Skeletal muscle tissue (tissue), 4 donors: ENCODE data around the gene PDE11A. TPM values are rescaled to one million over a fixed set of nuclear protein-coding genes. Genes with fewer than 3 reads are reported as not detected.

Experiments
- H3K27ac ChIP-seq: one replicate; pipeline ENCODE4 v1.7.0; 2013; ENCODE audit warnings: mild to moderate bottlenecking, low read depth, low read length, inconsistent platforms
- H3K27me3 ChIP-seq, 3 donors: one replicate each; pipeline ENCODE4 v1.7.0; 2013; ENCODE audit warnings: low read length in 3 of 3; ENCODE audit not compliant: control insufficient read depth in 3 of 3, insufficient read depth in 3 of 3
- H3K36me3 ChIP-seq, 3 donors: one replicate each; pipeline ENCODE4 v1.7.0; 2013; ENCODE audit warnings: low read length in 3 of 3; ENCODE audit not compliant: control insufficient read depth in 3 of 3, insufficient read depth in 3 of 3
- H3K4me1 ChIP-seq, 3 donors: one replicate each; pipeline ENCODE4 v1.7.0; 2013; ENCODE audit warnings: low read length in 3 of 3, mild to moderate bottlenecking in 3 of 3; ENCODE audit not compliant: control insufficient read depth in 3 of 3, insufficient read depth in 3 of 3
- H3K4me3 ChIP-seq, 3 donors: one replicate each; pipeline ENCODE4 v1.7.0; 2013; ENCODE audit warnings: low read length in 3 of 3
- H3K9ac ChIP-seq, 3 donors: one replicate each; pipeline ENCODE4 v1.7.0; 2013; ENCODE audit warnings: low read length in 3 of 3, mild to moderate bottlenecking in 3 of 3, moderate library complexity in 2 of 3, low read depth in 1 of 3
- H3K9me3 ChIP-seq, 3 donors: one replicate each; pipeline ENCODE4 v1.7.0; 2013; ENCODE audit warnings: low read length in 3 of 3; ENCODE audit not compliant: control insufficient read depth in 3 of 3
- total RNA-seq: library from RNA; depleted of rRNA; stranded (reverse); fragments of >200 nt; gene quantifications from one replicate; pipeline ENCODE4 v1.2.3, GENCODE V29; 2014
- donor health status: Osteomylitis.

The PDE11A gene
- total RNA-seq, 1 donor from 2014 or later: 1.0 TPM

- Histone ChIP-seq H3K9me3 (no peaks in the 10 kb centered on the region), H3K9ac (no peak overlapping the region), H3K4me1 (no peaks in the 10 kb centered on the region), H3K36me3 (no peaks in the 10 kb centered on the region), H3K27ac (no peak overlapping the region), H3K4me3 (no peak overlapping the region), H3K27me3 (no peaks in the 10 kb centered on the region)
Measured at GRCh38 chr2:178016612-178017011, 56.0 kb downstream of the PDE11A start.

GRCh38 chr2:178012639-178013038 is 59.9 kb downstream of the PDE11A start:
- no peak overlapping the region for H3K9ac ChIP-seq
- no peak overlapping the region for H3K27ac ChIP-seq
- H3K36me3 ChIP-seq: no peaks in the 10 kb centered on the region
- no peaks in the 10 kb centered on the region for H3K9me3 ChIP-seq
- H3K27me3 ChIP-seq: no peaks in the 10 kb centered on the region
- no peak overlapping the region for H3K4me3 ChIP-seq
- no peaks in the 10 kb centered on the region for H3K4me1 ChIP-seq

GRCh38 chr2:178009813-178010212 is 62.8 kb downstream of the PDE11A start:
- Histone ChIP-seq H3K4me1 (no peaks in the 10 kb centered on the region), H3K4me3 (no peak overlapping the region), H3K9ac (no peak overlapping the region), H3K36me3 (no peaks in the 10 kb centered on the region), H3K27ac (no peak overlapping the region), H3K9me3 (no peaks in the 10 kb centered on the region), H3K27me3 (no peaks in the 10 kb centered on the region)

- no peaks in the 10 kb centered on the region for H3K36me3 ChIP-seq
- H3K27me3 ChIP-seq: no peaks in the 10 kb centered on the region
- no peak overlapping the region for H3K9ac ChIP-seq
- H3K9me3 ChIP-seq: no peaks in the 10 kb centered on the region
- H3K4me1 ChIP-seq: no peaks in the 10 kb centered on the region
- H3K27ac ChIP-seq: no peak overlapping the region
- no peak overlapping the region for H3K4me3 ChIP-seq
Measured at GRCh38 chr2:178008636-178009289, 63.8 kb downstream of the PDE11A start.

- no peaks in the 10 kb centered on the region for H3K9me3 ChIP-seq
- H3K27ac ChIP-seq: no peak overlapping the region
- H3K9ac ChIP-seq: no peak overlapping the region
- H3K4me3 ChIP-seq: no peak overlapping the region
- H3K27me3 ChIP-seq: no peaks in the 10 kb centered on the region
- H3K4me1 ChIP-seq: no peaks in the 10 kb centered on the region
- no peaks in the 10 kb centered on the region for H3K36me3 ChIP-seq
Measured at GRCh38 chr2:178006710-178007109, 65.9 kb downstream of the PDE11A start.

GRCh38 chr2:178005756-178006155 is 66.8 kb downstream of the PDE11A start:
- Histone ChIP-seq H3K9me3 (no peaks in the 10 kb centered on the region), H3K4me1 (no peaks in the 10 kb centered on the region), H3K27me3 (no peaks in the 10 kb centered on the region), H3K36me3 (no peaks in the 10 kb centered on the region), H3K9ac (no peak overlapping the region), H3K27ac (no peak overlapping the region), H3K4me3 (no peak overlapping the region)

- no peak overlapping the region for H3K9ac ChIP-seq
- H3K9me3 ChIP-seq: no peaks in the 10 kb centered on the region
- H3K27ac ChIP-seq: no peak overlapping the region
- H3K36me3 ChIP-seq: no peaks in the 10 kb centered on the region
- H3K4me1 ChIP-seq: no peaks in the 10 kb centered on the region
- no peak overlapping the region for H3K4me3 ChIP-seq
- no peaks in the 10 kb centered on the region for H3K27me3 ChIP-seq
Measured at GRCh38 chr2:178002038-178002437, 70.5 kb downstream of the PDE11A start.

GRCh38 chr2:177998996-177999395 is 73.6 kb downstream of the PDE11A start:
- no peaks in the 10 kb centered on the region for H3K4me1 ChIP-seq
- H3K36me3 ChIP-seq: no peaks in the 10 kb centered on the region
- no peak overlapping the region for H3K27ac ChIP-seq
- no peaks in the 10 kb centered on the region for H3K27me3 ChIP-seq
- no peak overlapping the region for H3K4me3 ChIP-seq
- H3K9ac ChIP-seq: no peak overlapping the region
- H3K9me3 ChIP-seq: no peaks in the 10 kb centered on the region

- H3K27ac ChIP-seq: no peak overlapping the region
- no peaks in the 10 kb centered on the region for H3K27me3 ChIP-seq
- no peaks in the 10 kb centered on the region for H3K36me3 ChIP-seq
- no peak overlapping the region for H3K4me3 ChIP-seq
- H3K9me3 ChIP-seq: no peaks in the 10 kb centered on the region
- no peak overlapping the region for H3K9ac ChIP-seq
- H3K4me1 ChIP-seq: no peaks in the 10 kb centered on the region
Measured at GRCh38 chr2:177998006-177998405, 74.6 kb downstream of the PDE11A start.

GRCh38 chr2:177992992-177993391 is 79.6 kb downstream of the PDE11A start:
- Histone ChIP-seq H3K4me1 (no peaks in the 10 kb centered on the region), H3K4me3 (no peak overlapping the region), H3K9ac (no peak overlapping the region), H3K9me3 (no peaks in the 10 kb centered on the region), H3K27ac (no peak overlapping the region), H3K27me3 (no peaks in the 10 kb centered on the region), H3K36me3 (no peaks in the 10 kb centered on the region)
